ENCODE measurements around the gene NLRC5. TPM values are rescaled to one million over a fixed set of nuclear protein-coding genes. Genes with fewer than 3 reads are reported as not detected.
"Not testable (repeated sequence)": the region's sequence is repeated elsewhere in the genome, so short reads cannot be mapped to it uniquely, and the experiment has no call there.

The NLRC5 gene
- total RNA-seq, 1 experiment from 2014 or later: 0.98 TPM

GRCh38 chr16:57001026-57001679 is 11.8 kb downstream of the NLRC5 start:
- Histone ChIP-seq H3K36me3 (ENCODE audit: low read depth, low read length) (no peaks in the 10 kb centered on the region), H4K20me1 (ENCODE audit: low read length) (no peaks in the 10 kb centered on the region), H3K4me1 (ENCODE audit: insufficient read depth, low read length) (peaks cover 9% of the 10 kb centered on the region), H3F3A (ENCODE audit: low read length, unreplicated experiment) (no peaks in the 10 kb centered on the region), H3K9me2 (replicated peaks; ENCODE audit: low read length) (no peaks in the 10 kb centered on the region), H3K4me3 (ENCODE audit: low read length) (no peak overlapping the region), H3K9ac (ENCODE audit: low read length) (no peak overlapping the region), H2AFZ (ENCODE audit: low read length) (no peak overlapping the region), H3K4me2 (ENCODE audit: low read length) (no peak overlapping the region), H3K27me3 (ENCODE audit: low read length) (no peaks in the 10 kb centered on the region), H3K79me2 (ENCODE audit: low read length) (no peaks in the 10 kb centered on the region), H3K27ac (ENCODE audit: low read length) (no peak overlapping the region), H3K9me3 (ENCODE audit: low read length) (no peaks in the 10 kb centered on the region)
- no peak for TF ChIP-seq EZH2 (IDR thresholded peaks at IDR 0.05; ENCODE audit: low read length, unreplicated experiment)
- TF ChIP-seq EZH2phosphoT487 (IDR thresholded peaks at IDR 0.05; ENCODE audit: borderline replicate concordance, low read length): no peak
- TF ChIP-seq CTCF (conservative IDR thresholded peaks at IDR 0.05; ENCODE audit: low read depth, low read length): no peak
- ATAC-seq (no peak), DNase-seq (no peak)
- ChIA-PET POLR2A (ENCODE audit: unreplicated experiment) (no interaction called here), CTCF (no interaction called here)
- intact Hi-C loops (cut with micrococcal nuclease): no loop called here
- no TSS peak for BruUV-seq (replicated peaks)

GRCh38 chr16:57003439-57004386 is 14.4 kb downstream of the NLRC5 start:
- BruUV-seq (replicated peaks): no TSS peak
- no peak for DNase-seq
- Histone ChIP-seq H3K9me3 (ENCODE audit: low read length) (no peaks in the 10 kb centered on the region), H3K4me3 (ENCODE audit: low read length) (no peak overlapping the region), H4K20me1 (ENCODE audit: low read length) (no peaks in the 10 kb centered on the region), H3K9me2 (replicated peaks; ENCODE audit: low read length) (no peaks in the 10 kb centered on the region), H3K4me1 (ENCODE audit: insufficient read depth, low read length) (peaks cover 9% of the 10 kb centered on the region), H3K27me3 (ENCODE audit: low read length) (no peaks in the 10 kb centered on the region), H3K27ac (ENCODE audit: low read length) (no peak overlapping the region), H3K79me2 (ENCODE audit: low read length) (no peaks in the 10 kb centered on the region), H3K9ac (ENCODE audit: low read length) (no peak overlapping the region), H2AFZ (ENCODE audit: low read length) (no peak overlapping the region), H3K4me2 (ENCODE audit: low read length) (no peak overlapping the region), H3F3A (ENCODE audit: low read length, unreplicated experiment) (no peaks in the 10 kb centered on the region), H3K36me3 (ENCODE audit: low read depth, low read length) (no peaks in the 10 kb centered on the region)
- intact Hi-C loops (cut with micrococcal nuclease): no loop called here
- ATAC-seq: no peak
- ChIA-PET CTCF (no interaction called here), POLR2A (ENCODE audit: unreplicated experiment) (no interaction called here)
- no peak for TF ChIP-seq EZH2phosphoT487 (IDR thresholded peaks at IDR 0.05; ENCODE audit: borderline replicate concordance, low read length)

- no peak for ATAC-seq
- peaks cover 9% of the 10 kb centered on the region for H3K4me1 ChIP-seq (ENCODE audit: insufficient read depth, low read length)
- H3K9me2 ChIP-seq (replicated peaks; ENCODE audit: low read length): no peaks in the 10 kb centered on the region
- intact Hi-C loops (cut with micrococcal nuclease): no loop called here
- no peaks in the 10 kb centered on the region for H3F3A ChIP-seq (ENCODE audit: low read length, unreplicated experiment)
- no peak for TF ChIP-seq EZH2 (IDR thresholded peaks at IDR 0.05; ENCODE audit: low read length, unreplicated experiment)
- no peak for TF ChIP-seq EZH2phosphoT487 (IDR thresholded peaks at IDR 0.05; ENCODE audit: borderline replicate concordance, low read length)
- no peak for TF ChIP-seq CTCF (conservative IDR thresholded peaks at IDR 0.05; ENCODE audit: low read depth, low read length)
- H3K27me3 ChIP-seq (ENCODE audit: low read length): no peaks in the 10 kb centered on the region
- H3K4me3 ChIP-seq (ENCODE audit: low read length): no peak overlapping the region
- ChIA-PET CTCF (no interaction called here), POLR2A (ENCODE audit: unreplicated experiment) (no interaction called here)
- H3K79me2 ChIP-seq (ENCODE audit: low read length): no peaks in the 10 kb centered on the region
- no peak overlapping the region for H3K4me2 ChIP-seq (ENCODE audit: low read length)
- no TSS peak for BruUV-seq (replicated peaks)
- H3K27ac ChIP-seq (ENCODE audit: low read length): no peak overlapping the region
- DNase-seq: no peak
- H2AFZ ChIP-seq (ENCODE audit: low read length): no peak overlapping the region
- no peaks in the 10 kb centered on the region for H3K36me3 ChIP-seq (ENCODE audit: low read depth, low read length)
- no peaks in the 10 kb centered on the region for H3K9me3 ChIP-seq (ENCODE audit: low read length)
- no peaks in the 10 kb centered on the region for H4K20me1 ChIP-seq (ENCODE audit: low read length)
- H3K9ac ChIP-seq (ENCODE audit: low read length): no peak overlapping the region
These were observed 15.3 kb downstream of the NLRC5 start for GRCh38 chr16:57004387-57005250.

- H3K79me2 ChIP-seq (ENCODE audit: low read length); ATAC-seq; intact Hi-C loops (cut with micrococcal nuclease); BruUV-seq (replicated peaks); H3K9me2 ChIP-seq (replicated peaks; ENCODE audit: low read length); H3K4me3 ChIP-seq (ENCODE audit: low read length); H2AFZ ChIP-seq (ENCODE audit: low read length); H3F3A ChIP-seq (ENCODE audit: low read length, unreplicated experiment); H3K9ac ChIP-seq (ENCODE audit: low read length); CTCF ChIA-PET; H3K4me2 ChIP-seq (ENCODE audit: low read length); H3K27me3 ChIP-seq (ENCODE audit: low read length); H3K4me1 ChIP-seq (ENCODE audit: insufficient read depth, low read length); DNase-seq; H4K20me1 ChIP-seq (ENCODE audit: low read length); H3K36me3 ChIP-seq (ENCODE audit: low read depth, low read length); H3K9me3 ChIP-seq (ENCODE audit: low read length); H3K27ac ChIP-seq (ENCODE audit: low read length); POLR2A ChIA-PET (ENCODE audit: unreplicated experiment): not testable (repeated sequence)
These were observed 16.2 kb downstream of the NLRC5 start for GRCh38 chr16:57005597-57005996.
